ENCODE data around the gene USH2A. TPM values are rescaled to one million over a fixed set of nuclear protein-coding genes. Genes with fewer than 3 reads are reported as not detected.

USH2A gene
- total RNA-seq, 3 donors from 2014 or later, result 0.03 to 0.17 TPM; not detected in 1

GRCh38 chr1:216119600-216119999, 303.6 kb downstream of the USH2A start:
- intact Hi-C loops (cut with DNase I, micrococcal nuclease), result no loop called here
- no peaks in the 10 kb centered on the region for H3K4me1 ChIP-seq (ENCODE audit: low read depth)
- ATAC-seq (no peak), DNase-seq (peak in 1 of 3 donors; percentile 15)
- no peaks in the 10 kb centered on the region for H3K9me3 ChIP-seq
- no peak overlapping the region for H3K4me3 ChIP-seq
- TF ChIP-seq CTCF (IDR thresholded peaks at IDR 0.05), result no peak
- H3K36me3 ChIP-seq (ENCODE audit: low read depth), result no peaks in the 10 kb centered on the region

- ATAC-seq, result no peak
- TF ChIP-seq CTCF (IDR thresholded peaks at IDR 0.05), result no peak
Observed at GRCh38 chr1:216114180-216114579, 309.1 kb downstream of the USH2A start.

GRCh38 chr1:216113181-216113580, 310.1 kb downstream of the USH2A start:
- Histone ChIP-seq H3K36me3 (ENCODE audit: low read depth) (no peaks in the 10 kb centered on the region), H3K4me1 (ENCODE audit: low read depth) (no peaks in the 10 kb centered on the region), H3K4me3 (no peak overlapping the region), H3K9me3 (no peaks in the 10 kb centered on the region)
- intact Hi-C loops (cut with DNase I, micrococcal nuclease), result no loop called here
- no peak for DNase-seq
- no peak for TF ChIP-seq CTCF (IDR thresholded peaks at IDR 0.05)
- ATAC-seq, result no peak

More at GRCh38 chr1:216114180-216114579, 309.1 kb downstream of the USH2A start:
- Histone ChIP-seq H3K4me1 (ENCODE audit: low read depth) (no peaks in the 10 kb centered on the region), H3K36me3 (ENCODE audit: low read depth) (no peaks in the 10 kb centered on the region), H3K4me3 (no peak overlapping the region), H3K9me3 (no peaks in the 10 kb centered on the region)
- no peak for DNase-seq
- intact Hi-C loops (cut with DNase I, micrococcal nuclease), result no loop called here

GRCh38 chr1:216111842-216112241, 311.4 kb downstream of the USH2A start:
- Histone ChIP-seq H3K36me3 (ENCODE audit: low read depth) (no peaks in the 10 kb centered on the region), H3K4me3 (no peak overlapping the region), H3K9me3 (no peaks in the 10 kb centered on the region), H3K4me1 (ENCODE audit: low read depth) (no peaks in the 10 kb centered on the region)
- intact Hi-C loops (cut with DNase I, micrococcal nuclease), result no loop called here
- ATAC-seq (no peak), DNase-seq (no peak)
- TF ChIP-seq CTCF (IDR thresholded peaks at IDR 0.05), result no peak

GRCh38 chr1:216095400-216095799, 327.8 kb downstream of the USH2A start:
- no peak overlapping the region for H3K4me3 ChIP-seq
- no peaks in the 10 kb centered on the region for H3K36me3 ChIP-seq (ENCODE audit: low read depth)
- intact Hi-C loops (cut with DNase I, micrococcal nuclease), result no loop called here
- H3K4me1 ChIP-seq (ENCODE audit: low read depth), result no peaks in the 10 kb centered on the region
- no peak for ATAC-seq
- no peak for TF ChIP-seq CTCF (IDR thresholded peaks at IDR 0.05)
- H3K9me3 ChIP-seq, result no peaks in the 10 kb centered on the region
- no peak for DNase-seq

- DNase-seq (no peak), ATAC-seq (no peak)
- no peaks in the 10 kb centered on the region for H3K4me1 ChIP-seq (ENCODE audit: low read depth)
- no peaks in the 10 kb centered on the region for H3K9me3 ChIP-seq
- no peaks in the 10 kb centered on the region for H3K36me3 ChIP-seq (ENCODE audit: low read depth)
- TF ChIP-seq CTCF (IDR thresholded peaks at IDR 0.05), result no peak
- H3K4me3 ChIP-seq, result no peak overlapping the region
- intact Hi-C loops (cut with DNase I, micrococcal nuclease), result no loop called here
Observed at GRCh38 chr1:216090556-216090955, 332.7 kb downstream of the USH2A start.
